ELR (cell line): Measurements from ENCODE around the gene MOV10L1.
A peak's percentile ranks its signal among the peaks of the same experiment; 100 is the strongest.
"Not testable (repeated sequence)": the region's sequence is repeated elsewhere in the genome, so short reads cannot be mapped to it uniquely, and the experiment has no call there.

ENCODE experiments used
- DNase-seq: peaks from one replicate; pipeline ENCODE4 v3.0.0-alpha.2; 2015; ENCODE audit warnings: low read depth

MOV10L1 gene

GRCh38 chr22:50104141-50104544, 14.3 kb downstream of the MOV10L1 start:
- no peak for DNase-seq

DNA sequence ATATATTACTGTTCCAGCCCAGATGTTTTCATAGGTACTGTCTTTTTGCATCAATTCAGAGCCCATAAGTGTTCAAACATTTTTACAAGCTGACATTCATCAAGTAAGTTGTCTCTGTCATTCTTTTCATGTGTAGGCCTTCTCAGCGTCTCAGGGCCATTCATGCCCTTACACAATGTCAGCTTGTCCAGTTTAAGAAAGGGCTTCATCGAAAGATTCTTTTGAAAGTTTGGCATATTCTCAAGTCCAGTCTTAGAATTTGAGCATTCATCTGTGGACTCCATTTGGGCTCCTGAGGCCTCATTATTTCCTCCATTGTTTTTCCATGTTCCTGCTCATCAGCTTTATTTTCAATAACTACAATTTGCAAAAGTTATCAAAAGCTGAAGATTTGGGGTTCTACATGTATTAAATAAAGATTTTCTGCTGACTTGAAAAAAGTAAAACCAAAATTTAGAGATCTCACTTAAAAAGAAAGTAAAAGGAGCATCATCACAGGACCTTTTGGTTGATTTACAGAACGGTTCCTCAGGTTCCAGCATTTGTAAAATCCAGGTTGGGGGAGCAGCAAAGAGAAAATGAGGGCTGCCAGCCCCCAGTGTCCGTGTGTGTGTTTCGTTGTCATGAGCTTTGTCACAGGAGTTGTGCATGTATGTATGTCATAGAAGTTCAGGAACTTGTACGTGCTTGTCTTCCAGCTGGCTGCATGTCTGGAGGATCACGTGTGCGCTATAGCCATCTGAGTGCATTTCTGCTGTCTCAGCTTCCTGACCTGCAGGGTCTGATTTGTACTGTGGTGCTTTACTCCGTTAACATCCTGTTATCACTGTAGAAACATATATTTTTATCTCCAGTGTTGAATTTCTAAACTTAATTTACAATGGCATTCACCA, 15.6 kb downstream of the MOV10L1 start:
- peak; percentile 20 for DNase-seq

GRCh38 chr22:50107529-50107928, 17.7 kb downstream of the MOV10L1 start:
- DNase-seq, result no peak

DNA sequence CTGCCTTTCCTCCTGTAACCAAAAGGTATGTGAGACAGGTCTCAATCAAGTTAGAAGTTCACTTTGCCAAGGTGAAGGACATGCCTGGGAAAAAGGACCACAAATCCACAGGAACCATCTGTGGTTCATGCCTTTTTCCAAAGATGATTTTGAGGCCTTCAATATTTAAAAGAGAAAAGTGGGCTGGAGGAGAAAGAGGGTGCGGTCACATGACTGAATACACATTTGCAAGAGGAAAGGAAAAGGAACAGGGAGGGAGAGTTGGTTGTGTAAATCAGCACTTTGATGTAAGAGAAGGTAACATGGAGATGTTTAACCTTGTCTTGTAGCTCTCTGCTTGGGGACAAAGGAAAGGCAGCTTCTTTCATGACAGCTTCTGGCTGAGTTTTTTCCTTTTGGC, 21.2 kb downstream of the MOV10L1 start:
- DNase-seq, result no peak

- DNase-seq, result peak; percentile 78
These were observed 22.6 kb downstream of the MOV10L1 start for GRCh38 chr22:50112151-50113118.

DNA sequence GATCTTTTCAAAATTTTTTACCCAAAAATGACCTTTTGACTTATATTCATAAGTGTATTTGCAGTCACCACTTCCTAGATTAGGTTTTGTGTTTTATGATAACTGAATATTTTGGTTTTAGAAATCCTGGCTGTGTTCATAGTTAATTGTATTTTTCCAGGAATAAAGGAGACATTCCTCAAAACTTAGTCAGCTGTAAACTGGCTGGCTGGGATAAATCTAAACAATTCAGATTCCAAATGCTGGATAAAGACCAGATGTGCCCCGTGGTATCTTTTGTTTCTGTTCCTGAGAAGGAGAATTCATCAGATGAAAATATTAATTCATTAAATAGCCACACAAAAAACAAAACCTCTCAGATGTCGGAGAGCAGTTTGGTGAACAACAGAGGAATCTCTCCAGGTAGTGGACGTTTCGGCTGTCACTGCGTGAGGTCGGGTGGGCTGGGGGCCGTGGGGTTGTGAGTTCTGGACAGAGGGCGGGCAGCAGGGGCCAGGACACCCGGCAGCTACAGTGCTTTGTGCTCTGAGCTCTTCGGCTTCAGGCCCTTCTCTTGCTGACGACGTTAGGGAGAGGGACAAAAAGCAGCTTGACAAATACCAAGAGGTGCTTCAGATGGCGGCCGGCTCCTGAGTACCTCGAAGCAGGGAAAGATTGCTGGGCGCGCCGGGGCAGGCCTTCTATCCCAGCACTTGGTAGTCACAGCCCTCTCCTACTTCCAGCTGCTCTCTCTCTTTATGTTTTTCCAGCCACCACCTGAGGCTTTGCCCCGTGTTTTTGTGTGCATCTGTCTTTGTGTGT, 24.6 kb downstream of the MOV10L1 start:
- DNase-seq, result peak; percentile 69

DNA sequence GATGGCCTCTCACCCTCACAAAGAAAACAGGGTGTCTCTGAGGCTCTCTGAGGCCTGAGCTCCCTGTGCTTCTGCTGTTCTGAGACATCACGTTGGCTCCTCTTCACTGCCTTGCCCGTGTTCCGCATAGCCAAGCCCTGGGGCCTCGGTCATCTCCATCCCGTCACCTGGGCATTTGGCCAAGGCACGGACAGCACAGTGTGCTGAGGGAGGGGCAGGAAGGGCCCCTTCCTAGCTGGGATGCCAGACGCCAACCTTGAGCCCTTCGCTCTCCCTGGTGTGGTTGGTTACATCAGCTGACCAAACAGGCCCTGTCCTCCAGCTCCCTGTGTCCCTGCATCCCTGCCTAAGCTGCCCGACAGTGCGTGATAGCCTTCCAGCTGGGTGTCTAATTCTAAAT, 25.9 kb downstream of the MOV10L1 start:
- DNase-seq, result peak; percentile 60

DNA sequence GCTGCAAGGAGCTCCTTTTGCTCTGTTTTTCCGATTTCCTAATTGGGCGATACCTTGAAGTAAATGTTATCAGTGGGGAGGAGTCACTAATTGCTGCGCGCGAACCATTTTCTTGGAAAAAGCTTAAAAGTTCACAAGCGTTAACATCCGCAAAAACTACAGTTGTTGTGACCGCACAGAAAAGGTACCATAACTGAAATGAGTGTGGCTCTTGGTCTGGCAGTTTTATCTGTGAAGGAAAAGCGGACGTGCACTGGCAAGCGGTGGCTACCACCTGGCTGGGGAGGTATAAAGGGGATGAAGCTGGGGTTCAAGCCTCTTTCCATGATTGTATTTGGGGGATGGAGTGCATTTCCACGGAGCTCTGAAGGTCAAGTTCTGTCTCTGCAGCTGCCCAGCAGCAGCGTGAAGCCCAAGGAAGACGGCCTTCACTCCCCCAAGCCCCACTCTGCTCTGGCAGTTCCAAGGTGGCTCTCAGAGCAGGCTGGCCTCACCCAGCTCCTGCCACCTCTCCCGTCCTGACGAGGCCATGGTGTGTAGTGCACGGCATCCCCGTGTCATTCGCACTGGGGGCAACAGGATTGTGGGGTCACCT, 27.5 kb downstream of the MOV10L1 start:
- no peak for DNase-seq

DNA sequence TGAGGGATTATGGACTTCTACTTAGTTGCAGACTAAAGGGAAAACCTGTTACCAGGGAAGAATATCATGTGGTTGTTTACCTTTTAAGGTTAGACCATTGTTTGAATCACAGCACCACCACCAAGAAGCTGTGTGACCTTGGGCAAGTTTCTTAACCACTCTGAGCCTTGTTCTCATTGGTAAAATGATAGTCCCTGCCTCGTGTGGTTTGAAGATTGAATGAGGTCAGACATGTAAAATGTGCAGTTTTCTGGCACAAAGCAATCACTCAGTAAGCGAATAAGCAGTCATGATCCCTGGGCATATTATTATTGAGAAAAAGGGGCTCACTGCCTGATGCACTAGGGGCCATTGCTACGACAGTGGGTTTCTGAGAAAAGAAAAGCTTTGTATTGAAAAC, 28.3 kb downstream of the MOV10L1 start:
- no peak for DNase-seq

- DNase-seq, result peak; percentile 69
These were observed 28.9 kb downstream of the MOV10L1 start for GRCh38 chr22:50118557-50119168.

DNA sequence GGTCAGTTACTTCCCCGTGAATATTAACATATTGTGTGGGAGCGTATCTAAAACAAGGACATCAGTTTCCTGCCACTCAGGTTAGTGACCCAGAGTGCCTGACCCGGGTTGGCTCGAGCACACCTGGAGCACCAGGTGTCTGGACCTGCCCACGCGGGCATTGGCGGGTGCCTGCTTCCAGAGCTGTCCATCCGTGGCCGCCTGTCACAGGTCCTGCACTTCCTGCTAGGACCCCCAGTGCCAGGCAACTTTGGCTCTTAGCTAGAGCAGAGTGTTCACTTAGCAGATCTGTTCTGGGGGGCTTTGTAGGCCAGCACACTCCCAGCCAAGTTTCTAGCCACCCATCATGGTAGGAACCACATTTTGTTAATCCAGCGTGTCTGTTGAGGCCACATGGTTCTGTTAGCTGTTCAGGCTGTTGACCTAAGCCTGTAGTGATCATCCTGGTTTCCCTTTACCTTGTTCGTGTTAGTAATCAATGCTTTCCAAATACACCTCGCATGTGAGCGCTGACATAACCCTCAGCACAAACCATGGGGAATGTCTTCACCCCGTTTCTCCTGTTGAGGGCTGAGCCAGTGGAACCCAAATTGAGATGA, 29.5 kb downstream of the MOV10L1 start:
- DNase-seq, result no peak

- DNase-seq, result no peak
These were observed 30.0 kb downstream of the MOV10L1 start for GRCh38 chr22:50119768-50120251.

DNA sequence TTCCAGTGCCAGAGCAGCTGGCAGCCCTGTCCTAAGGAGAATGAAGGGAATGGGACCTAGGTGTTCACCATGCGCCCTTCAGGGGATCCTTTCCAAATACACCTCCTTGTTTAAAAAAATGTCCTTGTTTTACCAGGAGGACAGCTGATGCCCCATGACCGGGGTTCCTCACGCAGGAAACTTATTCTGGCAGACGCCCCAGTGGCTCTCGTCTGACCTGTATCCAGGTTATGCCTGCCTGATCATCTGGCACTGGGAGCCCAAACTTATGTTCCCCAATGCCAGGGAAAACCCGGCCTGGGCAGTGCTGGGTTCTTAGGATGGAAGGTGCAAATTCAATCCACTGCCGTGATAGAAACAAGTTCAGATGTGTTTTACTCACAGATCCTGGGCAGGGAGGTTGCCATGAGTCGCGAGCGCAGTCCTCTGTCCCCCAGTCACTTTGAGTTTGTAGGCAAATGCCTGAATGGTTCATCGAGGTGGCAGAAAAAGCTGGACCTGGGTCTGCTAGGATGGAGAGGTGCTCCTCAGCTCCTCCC, 31.5 kb downstream of the MOV10L1 start:
- DNase-seq, result no peak

GRCh38 chr22:50123119-50123518, 33.3 kb downstream of the MOV10L1 start:
- DNase-seq, result no peak

DNA sequence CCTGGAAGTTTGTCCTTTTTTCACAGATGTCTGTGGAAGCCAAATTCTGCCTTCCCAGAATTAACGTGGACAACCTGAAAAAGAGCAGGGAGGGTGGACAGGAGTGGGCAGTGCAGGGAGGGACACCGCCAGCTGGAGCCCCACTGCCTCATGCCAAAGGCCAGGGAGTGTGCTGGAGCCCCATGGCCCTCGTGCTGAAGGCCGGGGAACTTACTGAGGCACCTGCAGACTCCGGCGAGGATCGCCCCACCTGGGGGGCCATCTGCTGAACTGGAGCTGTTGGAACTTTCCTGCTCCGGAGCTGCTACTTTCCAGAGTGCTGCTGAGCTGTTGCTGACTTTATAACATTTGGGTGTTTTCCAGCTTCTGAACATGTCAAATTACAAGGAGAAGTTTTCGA, 35.2 kb downstream of the MOV10L1 start:
- DNase-seq, result no peak

DNA sequence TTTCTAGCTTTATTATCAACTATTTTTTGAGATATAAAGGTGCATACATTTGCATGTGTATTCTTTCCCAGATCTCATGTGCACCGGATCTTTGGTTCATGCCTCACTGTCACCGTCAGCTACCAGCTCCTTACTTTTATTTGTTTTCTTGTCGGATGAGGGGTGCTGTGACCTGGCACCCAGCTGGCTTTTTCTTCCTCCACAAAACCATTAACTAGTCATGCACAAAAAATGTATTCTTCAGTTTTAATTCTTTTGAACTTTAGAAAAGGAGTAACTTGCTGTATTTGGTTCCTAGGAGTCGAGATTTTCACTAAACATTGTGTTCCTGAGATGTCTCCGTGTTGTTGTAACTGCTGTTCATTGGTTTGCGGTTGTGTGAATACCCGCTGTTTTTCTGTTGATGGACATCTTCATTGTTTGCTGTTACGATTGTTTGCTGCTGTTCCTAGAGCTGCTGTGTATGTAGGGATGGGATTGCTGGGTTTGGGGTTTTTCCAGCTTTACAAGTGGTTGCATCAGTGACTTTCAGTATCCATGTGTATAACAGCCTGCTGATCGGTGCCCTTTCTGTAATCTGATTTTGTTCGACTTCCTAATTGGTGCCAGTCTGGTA, 39.4 kb downstream of the MOV10L1 start:
- no peak for DNase-seq

DNA sequence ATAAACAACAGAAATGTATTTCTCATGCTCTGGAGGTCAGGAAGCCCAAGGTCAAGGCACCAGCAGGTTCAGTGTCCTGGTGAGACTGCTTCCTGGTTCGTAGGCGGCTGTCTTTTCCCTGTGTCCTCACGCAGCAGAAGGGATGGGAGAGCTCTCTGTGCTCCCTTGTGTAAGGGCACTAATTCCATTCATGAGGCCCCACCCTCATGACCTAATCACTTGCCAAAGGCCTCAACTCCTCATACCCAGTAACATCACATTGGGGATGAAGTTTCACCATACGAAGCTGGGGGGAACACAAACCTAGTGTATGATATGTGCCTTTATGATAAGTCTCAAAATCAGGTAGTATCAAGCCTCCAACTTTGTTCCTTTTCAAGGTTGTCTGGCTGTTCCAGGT, 42.1 kb downstream of the MOV10L1 start:
- DNase-seq, result no peak

DNA sequence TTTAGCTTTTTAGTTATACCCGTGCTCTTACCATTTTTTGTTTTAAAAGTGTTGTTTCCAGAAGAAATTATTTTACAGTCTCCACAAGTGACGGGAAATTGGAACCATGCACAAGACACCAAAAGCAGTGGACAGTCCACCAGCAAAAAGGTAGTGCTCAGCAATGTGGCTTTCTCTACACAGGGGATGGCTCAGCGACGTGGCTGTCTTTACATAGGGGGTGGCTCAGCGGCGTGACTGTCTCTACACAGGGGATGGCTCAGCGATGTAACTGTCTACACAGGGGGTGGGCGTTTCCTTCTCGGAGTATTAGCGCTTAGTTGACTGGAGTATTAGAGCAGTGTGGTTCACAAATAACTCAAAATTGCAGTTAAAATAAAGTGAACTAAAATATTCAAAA, 44.7 kb downstream of the MOV10L1 start:
- DNase-seq, result no peak

- no peak for DNase-seq
These were observed 46.8 kb downstream of the MOV10L1 start for GRCh38 chr22:50136581-50137015.

GRCh38 chr22:50137277-50137676, 47.5 kb downstream of the MOV10L1 start:
- DNase-seq, result not testable (repeated sequence)
